ENCODE measurements around the gene WNK2.

DNA sequence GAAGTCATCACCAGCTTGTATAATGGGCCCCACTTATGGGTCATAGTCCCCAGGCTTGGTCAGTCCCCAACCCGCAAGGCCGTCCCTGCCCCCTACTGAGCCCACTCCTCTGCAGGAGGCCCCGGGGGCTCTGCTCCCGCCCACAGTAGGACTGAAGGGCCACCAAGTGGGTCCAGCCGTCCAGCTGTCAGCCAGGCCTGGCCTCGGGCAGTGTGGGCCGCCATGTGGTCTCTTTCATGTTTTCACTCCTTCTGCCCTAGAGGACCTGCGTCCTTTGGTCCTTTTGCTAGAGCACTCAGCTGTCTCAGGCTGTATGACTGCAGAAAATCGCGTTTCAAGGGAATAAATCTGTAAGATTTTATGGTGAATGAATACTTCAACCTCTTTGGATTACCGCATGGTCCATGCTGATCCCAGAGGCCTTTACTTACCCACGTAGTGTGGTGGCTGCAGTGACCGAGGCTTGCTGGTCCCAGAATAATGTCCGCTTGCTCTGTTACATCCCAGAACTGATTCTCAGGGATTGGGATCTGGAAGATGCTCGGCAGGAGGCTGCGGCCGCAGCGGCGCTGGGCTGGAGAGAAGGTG lies 161.8 kb downstream of the WNK2 start:
- TF ChIP-seq, protein P1, sequence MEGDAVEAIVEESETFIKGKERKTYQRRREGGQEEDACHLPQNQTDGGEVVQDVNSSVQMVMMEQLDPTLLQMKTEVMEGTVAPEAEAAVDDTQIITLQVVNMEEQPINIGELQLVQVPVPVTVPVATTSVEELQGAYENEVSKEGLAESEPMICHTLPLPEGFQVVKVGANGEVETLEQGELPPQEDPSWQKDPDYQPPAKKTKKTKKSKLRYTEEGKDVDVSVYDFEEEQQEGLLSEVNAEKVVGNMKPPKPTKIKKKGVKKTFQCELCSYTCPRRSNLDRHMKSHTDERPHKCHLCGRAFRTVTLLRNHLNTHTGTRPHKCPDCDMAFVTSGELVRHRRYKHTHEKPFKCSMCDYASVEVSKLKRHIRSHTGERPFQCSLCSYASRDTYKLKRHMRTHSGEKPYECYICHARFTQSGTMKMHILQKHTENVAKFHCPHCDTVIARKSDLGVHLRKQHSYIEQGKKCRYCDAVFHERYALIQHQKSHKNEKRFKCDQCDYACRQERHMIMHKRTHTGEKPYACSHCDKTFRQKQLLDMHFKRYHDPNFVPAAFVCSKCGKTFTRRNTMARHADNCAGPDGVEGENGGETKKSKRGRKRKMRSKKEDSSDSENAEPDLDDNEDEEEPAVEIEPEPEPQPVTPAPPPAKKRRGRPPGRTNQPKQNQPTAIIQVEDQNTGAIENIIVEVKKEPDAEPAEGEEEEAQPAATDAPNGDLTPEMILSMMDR (IDR thresholded peaks at IDR 0.05), result no peak
- no peak for TF ChIP-seq POLR2A (IDR thresholded peaks at IDR 0.05)

Data from adrenal gland (tissue), 5 donors.